Psoas muscle (tissue), 8 donors: Measurements from ENCODE around the gene PRDM2. TPM values are rescaled to one million over a fixed set of nuclear protein-coding genes. Genes with fewer than 3 reads are reported as not detected.

ENCODE experiments used
- ATAC-seq, 4 donors: fragments of 200-7000 bp; cut with Tn5 transposase; one replicate each; pipeline ENCODE4 v1.9.1; 2020; ENCODE audit warnings: moderate library complexity in 3 of 4, mild to moderate bottlenecking in 2 of 4
- DNase-seq, 2 donors: peaks; one replicate each; pipeline ENCODE4 v3.0.0-alpha.2; 2020
- H3K27ac ChIP-seq: fragments of 200-600 bp; one replicate; pipeline ENCODE4 v1.8.0; 2022
- H3K27me3 ChIP-seq, 3 donors: fragments of 200-600 bp in 1 of 3; one replicate each; pipeline versions ENCODE4 v1.6.1 to v1.8.0; 2013 to 2022; ENCODE audit warnings: low read length in 2 of 3, mild to moderate bottlenecking in 2 of 3, moderate library complexity in 1 of 3; ENCODE audit not compliant: insufficient read depth in 3 of 3
- H3K36me3 ChIP-seq, 2 donors: fragments of 200-600 bp in 1 of 2; one replicate each; pipeline versions ENCODE4 v1.6.1 to v1.8.0; 2013 to 2022; ENCODE audit warnings: low read depth in 1 of 2, mild to moderate bottlenecking in 1 of 2, moderate library complexity in 1 of 2; ENCODE audit not compliant: insufficient read depth in 1 of 2
- H3K4me1 ChIP-seq: fragments of 200-600 bp; one replicate; pipeline ENCODE4 v1.8.0; 2022
- H3K4me3 ChIP-seq: fragments of 200-600 bp; one replicate; pipeline ENCODE4 v1.8.0; 2022; ENCODE audit warnings: mild to moderate bottlenecking
- H3K9me3 ChIP-seq: fragments of 200-600 bp; one replicate; pipeline ENCODE4 v1.8.0; 2022
- CTCF ChIP-seq: fragments of 200-600 bp; IDR thresholded peaks from one replicate; pipeline ENCODE4 v1.8.0; 2022; ENCODE audit warnings: antibody characterized with exemption
- WGBS, 3 donors: extraction: QIAGEN DNeasy Blood & Tissue Kit; methylation state at CpG; one replicate each; pipeline versions ENCODE4 v1.1.6 to v1.1.7; 2013; 5-methylcytosine and 5-hydroxymethylcytosine counted together
- intact Hi-C, 2 donors: fragments of 100-400 bp; cut with DNase I; formaldehyde crosslinking; loops; one replicate each; pipeline versions ENCODE4 v1.11.0 to v1.14.2; 2022
- polyA plus RNA-seq, 3 donors: library from polyadenylated mRNA; stranded (reverse); fragments of 200-250 nt; gene quantifications; one replicate each; pipeline ENCODE4 v1.2.3, GENCODE V29; 2013
- total RNA-seq, 4 donors: library from RNA; stranded (reverse); fragmentation: NEBNext Ultra II Directional in 2 of 4; extraction: Animal tissue kit (Norgen Biotek cat#: 25700) in 2 of 4; gene quantifications; one replicate each; pipeline versions ENCODE4 v1.2.1 to v1.2.4, GENCODE V29; 2021 to 2023
- donor health status: healthy with polysubstance abuse.
- donor health status: DM: no; HTN: no; CAD: no; lungs with moderate emphysema.
- donor health status: Bipolar disorder and iron deficiency.
- donor health status: healthy.
- donor health status: DM: yes; HTN: yes; CAD: no.
- donor health status: DM: no; HTN: no; CAD: no.
- donor health status: DM: no; HTN: no; CAD: no.
- donor health status: DM: yes; HTN: yes; CAD: no.

PRDM2 gene
- total and polyA plus RNA-seq, 7 donors: 12.1 to 84.3 (median 44.3) TPM

GRCh38 chr1:13855554-13855953 is 155.6 kb downstream of the PRDM2 start:
- intact Hi-C loops: no loop called here
- WGBS, 3 donors: 79 to 94% (median 88%) methylated on average over 1 of the region's 1 CpG
- TF ChIP-seq CTCF: no peak
- Histone ChIP-seq H3K4me1 (no peaks in the 10 kb centered on the region), H3K27me3 (no peaks in the 10 kb centered on the region), H3K9me3 (no peaks in the 10 kb centered on the region), H3K36me3 (no peaks in the 10 kb centered on the region), H3K27ac (no peak overlapping the region), H3K4me3 (no peak overlapping the region)
- no peak for ATAC-seq
- no peak for DNase-seq

GRCh38 chr1:13860031-13860430 is 160.0 kb downstream of the PRDM2 start:
- DNase-seq (no peak), ATAC-seq (no peak)
- no peak for TF ChIP-seq CTCF
- 66 to 84% (median 73%) methylated on average over 2 of the region's 2 CpGs for WGBS, 3 donors
- intact Hi-C loops: no loop called here
- H3K36me3 ChIP-seq: no peaks in the 10 kb centered on the region
- H3K27ac ChIP-seq: no peak overlapping the region
- no peak overlapping the region for H3K4me3 ChIP-seq
- no peaks in the 10 kb centered on the region for H3K9me3 ChIP-seq
- peaks cover 0 to under 1% (median 0%) of the 10 kb centered on the region in 3 donors for H3K27me3 ChIP-seq
- H3K4me1 ChIP-seq: no peaks in the 10 kb centered on the region

- TF ChIP-seq CTCF: no peak
- no peak overlapping the region for H3K27ac ChIP-seq
- H3K4me1 ChIP-seq: no peaks in the 10 kb centered on the region
- intact Hi-C loops: no loop called here
- no peaks in the 10 kb centered on the region for H3K36me3 ChIP-seq
- no peak overlapping the region for H3K4me3 ChIP-seq
- H3K9me3 ChIP-seq: no peaks in the 10 kb centered on the region
- 42 to 65% (median 47%) methylated on average over 5 of the region's 5 CpGs for WGBS, 3 donors
- DNase-seq (no peak), ATAC-seq (no peak)
- peaks cover 0 to 5% (median 2%) of the 10 kb centered on the region in 3 donors for H3K27me3 ChIP-seq
Measured at GRCh38 chr1:13864760-13865159, 164.8 kb downstream of the PRDM2 start.

GRCh38 chr1:13865851-13866250 is 165.9 kb downstream of the PRDM2 start:
- no peak overlapping the region for H3K27ac ChIP-seq
- intact Hi-C loops: no loop called here
- no peaks in the 10 kb centered on the region for H3K36me3 ChIP-seq
- no peak for TF ChIP-seq CTCF
- ATAC-seq: no peak
- peaks cover 0 to 5% (median 2%) of the 10 kb centered on the region in 3 donors for H3K27me3 ChIP-seq
- H3K9me3 ChIP-seq: no peaks in the 10 kb centered on the region
- DNase-seq: no peak
- WGBS, 3 donors: 26 to 33% (median 28%) methylated on average over 3 of the region's 3 CpGs
- no peak overlapping the region for H3K4me3 ChIP-seq
- no peaks in the 10 kb centered on the region for H3K4me1 ChIP-seq

- Histone ChIP-seq H3K9me3 (no peaks in the 10 kb centered on the region), H3K4me3 (no peak overlapping the region), H3K36me3 (no peaks in the 10 kb centered on the region), H3K27ac (no peak overlapping the region), H3K27me3 (peaks cover 0 to 5% (median 2%) of the 10 kb centered on the region in 3 donors), H3K4me1 (no peaks in the 10 kb centered on the region)
- WGBS, 3 donors: 88 to 90% (median 88%) methylated on average over 7 of the region's 7 CpGs
- intact Hi-C loops: no loop called here
- DNase-seq (no peak), ATAC-seq (no peak)
- TF ChIP-seq CTCF: no peak
Measured at GRCh38 chr1:13867603-13868002, 167.6 kb downstream of the PRDM2 start.
